T-cell (primary cell): ENCODE data around the gene ZNF202. TPM values are rescaled to one million over a fixed set of nuclear protein-coding genes. Genes with fewer than 3 reads are reported as not detected.

Experiments used
- ATAC-seq, 4 experiments: fragments of 200-7000 bp in 3 of 4; fragments of 150-1000 bp in 1 of 4; cut with Tn5 transposase; replicated peaks in 1 of 4; 1 replicate in 3 of 4; 2 replicates in 1 of 4; pipeline ENCODE4 v1.10.0; 2021; ENCODE audit warnings: moderate library complexity in 3 of 4, mild to moderate bottlenecking in 2 of 4, moderate number of reproducible peaks in 1 of 4
- CTCF ChIA-PET, 2 donors: fragments of 300-600 bp; sonication (Branson Sonifier 250); formaldehyde crosslinking; loops; one replicate each; lab custom pipeline; 2022; ENCODE audit warnings: antibody characterized with exemption in 2 of 2; lab: Charles Lee
- POLR2A ChIA-PET, 2 donors: fragments of 300-600 bp; sonication (Branson Sonifier 250); formaldehyde crosslinking; loops; one replicate each; lab custom pipeline; 2022; ENCODE audit warnings: antibody characterized with exemption in 2 of 2; lab: Charles Lee
- DNase-seq, 35 experiments: peaks; one replicate each; pipeline versions ENCODE4 v3.0.0 to v3.0.0-alpha.2; 2013 to 2023
- H3K27ac ChIP-seq: one replicate; pipeline ENCODE4 v1.5.1; 2013; ENCODE audit warnings: low read length
- H3K27me3 ChIP-seq, 2 experiments: replicated peaks in 1 of 2; 1 replicate in 1 of 2; 2 replicates in 1 of 2; pipeline versions ENCODE4 v1.6.1 to v1.7.0; 2013; ENCODE audit warnings: low read length in 1 of 2, mixed read lengths in 1 of 2; ENCODE audit not compliant: control insufficient read depth in 2 of 2, insufficient read depth in 2 of 2; ENCODE audit errors: extremely low read depth in 1 of 2
- H3K36me3 ChIP-seq, 2 donors: 1 replicate in 1 of 2; 2 replicates in 1 of 2; pipeline versions ENCODE4 v1.6.1 to v1.7.0; 2013; ENCODE audit warnings: low read length in 1 of 2; ENCODE audit not compliant: control insufficient read depth in 2 of 2, insufficient read depth in 1 of 2; ENCODE audit errors: extremely low read depth in 1 of 2
- H3K4me1 ChIP-seq, 2 experiments: 1 replicate in 1 of 2; 2 replicates in 1 of 2; pipeline versions ENCODE4 v1.6.1 to v1.7.0; 2013; ENCODE audit warnings: low read length in 2 of 2, mixed read lengths in 1 of 2; ENCODE audit not compliant: insufficient read depth in 2 of 2, control insufficient read depth in 1 of 2; ENCODE audit errors: extremely low read depth in 1 of 2
- H3K4me3 ChIP-seq, 2 donors: 1 replicate in 1 of 2; 2 replicates in 1 of 2; pipeline versions ENCODE4 v1.5.1 to v1.7.0; 2013; ENCODE audit warnings: mild to moderate bottlenecking in 2 of 2, low read length in 1 of 2, moderate library complexity in 1 of 2; ENCODE audit not compliant: control insufficient read depth in 1 of 2; ENCODE audit errors: extremely low read depth in 1 of 2
- H3K9me3 ChIP-seq: 2 replicates; pipeline ENCODE4 v1.7.0; 2013
- H3K27ac Mint-ChIP-seq, 2 donors: one replicate each; pipeline ENCODE4 v1.8.0; 2020 to 2021; ENCODE audit warnings: mild to moderate bottlenecking in 2 of 2, mixed read lengths in 2 of 2
- H3K27me3 Mint-ChIP-seq, 2 donors: one replicate each; pipeline ENCODE4 v1.8.0; 2021 to 2022; ENCODE audit warnings: mixed read lengths in 2 of 2
- H3K36me3 Mint-ChIP-seq: one replicate; pipeline ENCODE4 v1.8.0; 2021; ENCODE audit warnings: mixed read lengths
- H3K4me1 Mint-ChIP-seq, 3 donors: one replicate each; pipeline ENCODE4 v1.8.0; 2020 to 2022; ENCODE audit warnings: mixed read lengths in 3 of 3, mild to moderate bottlenecking in 1 of 3
- H3K4me3 Mint-ChIP-seq, 3 donors: one replicate each; pipeline ENCODE4 v1.8.0; 2020 to 2022; ENCODE audit warnings: mild to moderate bottlenecking in 3 of 3, mixed read lengths in 3 of 3, moderate library complexity in 3 of 3
- H3K9me3 Mint-ChIP-seq, 3 donors: one replicate each; pipeline ENCODE4 v1.8.0; 2020 to 2022; ENCODE audit warnings: mixed read lengths in 3 of 3
- WGBS: methylation state at CpG from one replicate; pipeline ENCODE4 v1.1.5; 2013; ENCODE audit warnings: missing lambda C conversion rate; ENCODE audit not compliant: insufficient coverage; 5-methylcytosine and 5-hydroxymethylcytosine counted together
- total RNA-seq, 35 experiments: library from RNA in 6 of 35; stranded (reverse) in 6 of 35; fragments of 120-200 nt in 1 of 35; gene quantifications; one replicate each; pipeline versions ENCODE4 v1.2.1 to v1.2.4 and lab custom pipeline; 2013 to 2026

Gene ZNF202
- total RNA-seq, 5 donors from 2014 or later (not counting 1 experiment from before 2014, with no cell fraction given) = 9.5 to 22.6 (median 21.7) TPM

- Mint-ChIP-seq H3K36me3 (no peaks in the 10 kb centered on the region), H3K4me3 (no peak overlapping the region), H3K9me3 (no peaks in the 10 kb centered on the region), H3K4me1 (no peaks in the 10 kb centered on the region), H3K27ac (no peak overlapping the region), H3K27me3 (peaks cover 4 to 9% of the 10 kb centered on the region in 2 donors)
- H3K36me3 ChIP-seq = no peaks in the 10 kb centered on the region
- H3K9me3 ChIP-seq = no peaks in the 10 kb centered on the region
- POLR2A ChIA-PET = no interaction called here
- no peak for ATAC-seq
- no peak overlapping the region for H3K4me3 ChIP-seq
- DNase-seq = no peak
- H3K27ac ChIP-seq = no peak overlapping the region
- no peaks in the 10 kb centered on the region for H3K27me3 ChIP-seq
- CTCF ChIA-PET = no interaction called here
- WGBS = 17% methylated on average over 1 of the region's 2 CpGs
- H3K4me1 ChIP-seq = no peaks in the 10 kb centered on the region
These were observed 31.6 kb upstream of the ZNF202 start for GRCh38 chr11:123773026-123773425.

GRCh38 chr11:123771664-123772063 is 30.2 kb upstream of the ZNF202 start:
- Histone ChIP-seq H3K9me3 (no peaks in the 10 kb centered on the region), H3K27me3 (no peaks in the 10 kb centered on the region), H3K4me3 (no peak overlapping the region), H3K4me1 (no peaks in the 10 kb centered on the region), H3K36me3 (no peaks in the 10 kb centered on the region), H3K27ac (no peak overlapping the region)
- H3K4me3 Mint-ChIP-seq = no peak overlapping the region
- ATAC-seq (no peak), DNase-seq (no peak)
- ChIA-PET POLR2A (no interaction called here), CTCF (no interaction called here)
- H3K27ac Mint-ChIP-seq = no peak overlapping the region
- WGBS = no CpG with 5 or more reads among the region's 3 CpGs
- H3K27me3 Mint-ChIP-seq = peaks cover 4 to 15% of the 10 kb centered on the region in 2 donors
- H3K36me3 Mint-ChIP-seq = no peaks in the 10 kb centered on the region
- no peaks in the 10 kb centered on the region for H3K9me3 Mint-ChIP-seq
- no peaks in the 10 kb centered on the region for H3K4me1 Mint-ChIP-seq

- Mint-ChIP-seq H3K27ac (no peak overlapping the region), H3K27me3 (peaks cover 4 to 21% of the 10 kb centered on the region in 2 donors), H3K4me1 (no peaks in the 10 kb centered on the region), H3K36me3 (no peaks in the 10 kb centered on the region), H3K9me3 (no peaks in the 10 kb centered on the region), H3K4me3 (no peak overlapping the region)
- Histone ChIP-seq H3K27me3 (no peaks in the 10 kb centered on the region), H3K36me3 (no peaks in the 10 kb centered on the region), H3K4me1 (no peaks in the 10 kb centered on the region), H3K4me3 (no peak overlapping the region), H3K27ac (no peak overlapping the region), H3K9me3 (no peaks in the 10 kb centered on the region)
- ChIA-PET POLR2A (no interaction called here), CTCF (no interaction called here)
- DNase-seq = no peak
- no peak for ATAC-seq
These were observed 29.3 kb upstream of the ZNF202 start for GRCh38 chr11:123770712-123771111.

- ChIA-PET POLR2A (no interaction called here), CTCF (interaction anchor here in 1 of 2 donors (0.7 kb wide), 1 partner anchor 15 kb away, joined by 3 read pairs; no protein-coding TSS in a partner anchor)
- Mint-ChIP-seq H3K27me3 (peaks cover 4 to 30% of the 10 kb centered on the region in 2 donors), H3K36me3 (peaks cover 8% of the 10 kb centered on the region), H3K9me3 (peaks cover 13 to 25% (median 17%) of the 10 kb centered on the region in 3 donors), H3K27ac (no peak overlapping the region), H3K4me1 (no peaks in the 10 kb centered on the region), H3K4me3 (no peak overlapping the region)
- DNase-seq = no peak
- H3K27me3 ChIP-seq = peaks cover 0 to 4% of the 10 kb centered on the region in 2 experiments
- ATAC-seq = no peak
- peaks cover 3% of the 10 kb centered on the region for H3K9me3 ChIP-seq
- H3K27ac ChIP-seq = no peak overlapping the region
- H3K4me3 ChIP-seq = no peak overlapping the region
- no peaks in the 10 kb centered on the region for H3K36me3 ChIP-seq
- no CpG with 5 or more reads among the region's 1 CpG for WGBS
- no peaks in the 10 kb centered on the region for H3K4me1 ChIP-seq
These were observed 24.1 kb upstream of the ZNF202 start for GRCh38 chr11:123765601-123766000.

- Histone ChIP-seq H3K4me3 (no peak overlapping the region), H3K9me3 (peaks cover 3% of the 10 kb centered on the region), H3K36me3 (no peaks in the 10 kb centered on the region), H3K4me1 (no peaks in the 10 kb centered on the region), H3K27me3 (peaks cover 0 to 7% of the 10 kb centered on the region in 2 experiments), H3K27ac (no peak overlapping the region)
- ChIA-PET CTCF (no interaction called here), POLR2A (interaction anchor here in 1 of 2 donors (0.5 kb wide), 1 partner anchor 436 kb away, joined by 7 read pairs; no protein-coding TSS in a partner anchor)
- H3K36me3 Mint-ChIP-seq = peaks cover 8% of the 10 kb centered on the region
- H3K4me3 Mint-ChIP-seq = no peak overlapping the region
- no peaks in the 10 kb centered on the region for H3K4me1 Mint-ChIP-seq
- no peak for DNase-seq
- H3K27ac Mint-ChIP-seq = no peak overlapping the region
- ATAC-seq = no peak
- peaks cover 15 to 28% of the 10 kb centered on the region in 2 donors for H3K27me3 Mint-ChIP-seq
- H3K9me3 Mint-ChIP-seq = peaks cover 13 to 25% (median 17%) of the 10 kb centered on the region in 3 donors
These were observed 21.0 kb upstream of the ZNF202 start for GRCh38 chr11:123762422-123762821.

- no CpG with 5 or more reads among the region's 1 CpG for WGBS
- Mint-ChIP-seq H3K4me3 (no peak overlapping the region), H3K27ac (no peak overlapping the region), H3K36me3 (peaks cover 8% of the 10 kb centered on the region), H3K4me1 (no peaks in the 10 kb centered on the region), H3K27me3 (peaks cover 18 to 24% of the 10 kb centered on the region in 2 donors), H3K9me3 (peaks cover 13 to 25% (median 17%) of the 10 kb centered on the region in 3 donors)
- H3K4me1 ChIP-seq = no peaks in the 10 kb centered on the region
- H3K9me3 ChIP-seq = peaks cover 3% of the 10 kb centered on the region
- DNase-seq (no peak), ATAC-seq (no peak)
- peaks cover 0 to 7% of the 10 kb centered on the region in 2 experiments for H3K27me3 ChIP-seq
- ChIA-PET POLR2A (no interaction called here), CTCF (no interaction called here)
- no peak overlapping the region for H3K27ac ChIP-seq
- no peaks in the 10 kb centered on the region for H3K36me3 ChIP-seq
- H3K4me3 ChIP-seq = no peak overlapping the region
These were observed 19.4 kb upstream of the ZNF202 start for GRCh38 chr11:123760894-123761293.

GRCh38 chr11:123757976-123758375 is 16.5 kb upstream of the ZNF202 start:
- peaks cover 15 to 28% of the 10 kb centered on the region in 2 donors for H3K27me3 Mint-ChIP-seq
- no peak overlapping the region for H3K27ac ChIP-seq
- H3K9me3 Mint-ChIP-seq = peaks cover 8 to 12% (median 9%) of the 10 kb centered on the region in 3 donors
- no peak overlapping the region for H3K4me3 ChIP-seq
- whole genome bisulfite sequencing = no CpG with 5 or more reads among the region's 3 CpGs
- H3K4me1 ChIP-seq = no peaks in the 10 kb centered on the region
- H3K36me3 Mint-ChIP-seq = peaks cover 8% of the 10 kb centered on the region
- DNase-seq (no peak), ATAC-seq (no peak)
- H3K4me1 Mint-ChIP-seq = no peaks in the 10 kb centered on the region
- H3K27ac Mint-ChIP-seq = no peak overlapping the region
- ChIA-PET CTCF (no interaction called here), POLR2A (no interaction called here)
- H3K9me3 ChIP-seq = peaks cover 3% of the 10 kb centered on the region
- H3K36me3 ChIP-seq = no peaks in the 10 kb centered on the region
- peaks cover 0 to 7% of the 10 kb centered on the region in 2 experiments for H3K27me3 ChIP-seq
- no peak overlapping the region for H3K4me3 Mint-ChIP-seq
